Suppressor macrophage treated with lipopolysaccharide for 4 hours (primary cell): ENCODE data around the gene AMZ2.
A peak's percentile ranks its signal among the peaks of the same experiment; 100 is the strongest.
"Not testable (repeated sequence)": the region's sequence is repeated elsewhere in the genome, so short reads cannot be mapped to it uniquely, and the experiment has no call there.

Experiments
- DNase-seq: peaks from one replicate; pipeline ENCODE4 v3.0.0-alpha.2; 2020

The AMZ2 gene

DNA sequence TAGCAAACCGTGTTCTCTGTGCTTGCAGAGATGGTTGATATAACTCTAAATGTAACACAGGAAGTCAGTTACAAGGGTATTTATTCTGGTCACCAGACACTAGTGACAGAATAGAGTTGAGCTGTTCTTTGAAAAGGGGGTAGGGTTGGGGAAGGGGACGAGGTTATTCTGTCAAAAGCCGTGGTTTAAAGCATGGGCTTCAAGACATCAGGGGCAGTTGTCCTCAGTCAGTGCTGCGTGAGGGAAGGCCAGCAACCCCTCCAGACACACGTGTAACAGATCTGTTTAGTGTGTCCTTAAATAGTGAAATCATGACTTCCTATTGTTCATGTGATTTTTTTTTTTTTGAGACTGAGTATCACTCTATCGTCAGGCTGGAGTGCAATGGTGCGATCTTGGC, 5.6 kb downstream of the AMZ2 start:
- DNase-seq: not testable (repeated sequence)

DNA sequence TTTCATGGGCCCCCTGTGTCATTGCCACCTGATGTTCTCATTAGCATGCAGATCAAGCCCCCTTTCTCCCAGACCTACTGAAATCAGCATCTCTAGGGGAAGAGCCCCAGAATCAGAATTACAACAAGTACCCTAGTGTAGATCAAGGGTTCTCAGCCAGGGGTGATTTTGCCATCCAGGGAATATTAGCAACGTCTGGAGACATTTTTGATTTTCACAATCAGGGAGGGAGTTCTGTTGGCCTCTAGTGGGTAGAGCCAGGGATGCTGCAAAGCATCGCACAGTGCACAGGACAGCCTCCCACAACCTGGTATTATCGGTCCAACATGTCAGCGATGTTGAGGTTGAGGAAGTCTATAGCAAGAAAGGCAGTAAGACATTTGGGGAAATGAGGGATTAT, 7.3 kb downstream of the AMZ2 start:
- no peak for DNase-seq

DNA sequence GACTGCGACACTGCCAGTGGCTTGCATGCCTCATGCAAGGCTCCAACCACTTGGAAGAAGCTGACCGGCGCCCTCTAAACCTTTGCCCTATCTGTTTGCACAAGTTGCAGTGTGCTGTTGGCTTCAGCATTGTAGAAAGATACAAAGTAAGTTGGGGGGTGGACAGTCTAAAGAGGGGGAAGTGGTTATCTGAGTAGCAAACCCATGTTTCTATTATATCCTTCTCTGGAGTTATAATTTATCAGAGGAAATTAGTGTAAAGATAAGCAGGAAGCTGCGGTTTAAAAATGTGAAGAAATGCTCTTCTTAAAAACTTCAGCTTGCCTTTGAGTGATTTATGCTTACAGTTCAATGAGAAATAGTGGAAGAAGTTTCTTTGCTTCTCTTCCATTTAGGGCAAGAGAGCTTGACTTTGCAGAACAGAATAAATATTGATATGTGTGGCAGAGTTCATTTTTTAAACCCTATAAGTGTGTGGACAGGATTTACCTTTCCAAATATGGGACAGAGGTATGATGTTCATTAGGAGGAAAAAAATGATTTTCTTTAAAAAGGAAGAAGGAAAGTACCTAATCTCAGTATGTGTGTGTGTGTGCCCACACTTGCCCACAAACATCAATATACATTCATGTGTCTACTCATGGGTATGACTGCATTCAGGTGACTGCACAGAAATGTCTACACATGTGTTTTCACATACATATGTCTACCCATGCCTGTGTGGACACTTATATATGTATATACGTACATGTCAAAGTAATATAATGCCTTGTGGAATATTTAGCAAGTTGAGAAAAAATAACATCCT, 8.1 kb downstream of the AMZ2 start:
- DNase-seq: no peak

DNA sequence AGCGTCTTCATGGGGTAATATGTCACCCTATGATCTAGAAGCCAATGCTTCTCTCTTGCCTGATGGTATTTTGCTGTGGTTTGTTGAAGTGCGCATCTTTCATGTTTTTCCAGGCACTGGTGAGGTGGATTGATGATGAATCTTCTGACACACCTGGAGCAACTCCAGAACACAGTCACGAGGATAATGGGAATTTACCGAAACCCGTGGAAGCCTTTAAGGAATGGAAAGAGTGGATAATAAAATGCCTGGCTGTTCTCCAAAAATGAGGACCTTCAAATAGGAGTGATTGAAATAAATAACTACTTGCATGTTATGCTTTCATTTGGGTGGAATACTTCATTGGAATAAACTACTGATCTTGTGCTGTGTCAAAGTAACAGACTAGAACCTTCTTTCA, 8.9 kb downstream of the AMZ2 start:
- DNase-seq: not testable (repeated sequence)

DNA sequence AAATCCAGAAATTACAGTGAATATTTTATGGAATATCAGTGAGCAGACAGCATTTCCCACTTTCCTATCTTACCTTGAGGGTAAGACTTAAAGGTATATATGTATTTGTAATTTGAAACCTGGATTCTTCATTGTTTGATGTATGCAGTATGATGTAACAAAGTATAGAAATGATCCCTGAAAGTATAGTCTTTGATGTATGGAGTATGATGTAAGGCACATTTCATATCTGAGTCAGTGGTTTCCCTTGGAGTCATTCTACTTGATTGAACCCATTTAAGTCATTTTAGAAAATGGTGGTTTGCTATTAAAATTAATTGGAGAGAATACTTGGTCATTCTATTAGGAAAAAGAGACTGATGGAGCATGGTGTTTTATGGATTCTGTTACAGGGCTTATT, 10.1 kb downstream of the AMZ2 start:
- DNase-seq: no peak

DNA sequence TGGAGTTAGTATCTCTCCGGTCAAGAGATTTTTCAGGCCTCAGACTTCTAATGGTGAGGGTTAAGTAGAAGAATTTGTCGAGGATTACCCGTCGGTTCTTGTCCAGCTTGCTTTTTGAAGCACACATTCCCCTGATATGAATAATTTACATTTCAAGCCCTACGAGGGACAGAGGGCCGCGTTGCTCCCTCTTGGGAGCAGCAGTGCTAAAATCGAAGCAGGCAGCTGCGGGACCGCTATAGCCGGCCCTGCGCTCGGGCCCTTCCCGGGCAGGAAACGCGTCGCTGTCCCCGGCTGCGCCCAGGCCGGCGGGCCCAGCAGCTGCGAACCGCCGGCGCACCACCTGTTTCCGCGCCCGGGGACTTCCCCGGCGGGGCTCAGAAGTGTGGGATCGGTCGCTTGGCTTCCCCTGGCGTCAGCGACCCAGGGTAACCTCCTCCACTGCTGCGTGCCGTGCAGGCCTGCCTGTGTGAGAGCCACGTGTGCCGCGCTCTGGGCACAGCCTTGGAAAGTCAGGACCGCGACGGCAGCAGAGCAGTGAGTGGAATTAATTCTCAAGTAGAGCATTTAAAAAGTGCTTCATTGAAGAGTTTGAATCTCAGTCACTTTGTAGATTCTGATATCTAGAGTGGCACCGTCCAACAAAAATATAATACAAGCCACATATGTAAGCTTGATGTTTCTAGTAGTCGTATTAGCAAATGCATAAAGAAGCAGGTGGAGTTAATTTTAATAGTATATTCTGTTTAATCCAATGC, 11.2 kb downstream of the AMZ2 start:
- DNase-seq: peak; percentile 73

DNA sequence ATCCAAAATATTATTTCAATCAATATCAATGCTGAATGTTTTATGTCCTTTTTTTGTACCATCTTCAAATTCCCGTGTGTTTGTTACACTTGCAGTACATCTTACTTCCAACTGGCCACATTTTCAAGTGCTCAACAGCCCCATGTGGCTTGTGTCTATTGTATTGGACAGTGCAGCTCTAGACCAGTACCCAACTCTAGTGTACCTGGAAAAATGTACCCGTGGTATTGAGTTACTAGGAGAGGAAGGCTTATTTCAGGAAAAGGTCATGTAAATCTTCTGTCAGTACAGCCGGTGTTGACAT, 11.8 kb downstream of the AMZ2 start:
- DNase-seq: not testable (repeated sequence)

DNA sequence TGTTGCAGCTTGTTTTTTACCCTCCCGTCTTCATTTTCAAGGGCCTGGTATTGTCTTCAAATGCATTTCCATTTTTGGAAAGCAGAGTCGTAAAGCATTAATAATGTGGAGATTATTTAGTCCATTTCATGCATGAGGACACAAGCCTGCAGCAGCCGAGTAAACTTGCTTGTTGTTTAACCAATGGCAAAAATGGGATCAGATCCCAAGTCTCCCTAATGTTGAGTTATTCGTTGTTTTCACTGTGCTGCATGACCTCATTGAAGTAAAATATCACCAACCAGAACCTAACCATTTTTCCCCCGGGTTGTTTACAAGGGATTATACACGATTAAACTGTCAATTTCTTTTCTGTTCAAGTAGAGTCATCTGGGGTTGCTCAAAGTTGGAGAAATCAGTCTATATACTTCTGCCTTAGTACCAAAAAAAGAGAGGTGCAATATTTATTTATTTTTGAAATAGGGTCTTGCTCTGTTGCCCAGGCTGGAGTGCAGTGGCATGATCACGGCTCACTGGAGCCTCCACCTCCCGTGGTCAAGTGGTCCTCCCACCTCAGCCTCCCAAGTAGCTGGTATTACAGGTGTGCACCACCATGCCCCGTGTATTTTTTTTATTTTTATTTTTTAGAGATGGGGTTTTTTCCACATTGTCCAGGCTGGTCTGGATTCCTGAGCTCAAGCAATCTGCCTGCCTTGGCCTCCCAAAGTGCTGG, 12.4 kb downstream of the AMZ2 start:
- no peak for DNase-seq

DNA sequence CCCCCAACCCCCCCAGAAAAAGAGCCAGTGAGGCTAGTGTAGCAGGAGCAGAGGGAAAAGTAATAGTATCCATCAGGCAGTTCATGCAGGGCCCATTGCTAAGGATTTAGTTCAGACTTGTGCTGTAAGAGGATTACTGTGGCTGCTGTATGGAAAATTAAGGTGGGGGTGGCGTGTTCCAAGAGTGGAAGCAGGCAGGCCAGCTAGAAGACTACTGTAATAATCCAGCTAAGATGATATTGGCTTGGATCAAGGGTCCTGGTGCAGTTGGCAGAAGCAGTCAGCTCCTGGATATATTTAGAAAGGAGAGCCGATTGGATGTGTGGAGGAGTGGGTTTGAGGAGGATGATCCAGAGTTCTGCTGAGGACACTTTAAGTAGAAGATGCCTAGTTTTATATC, 14.6 kb downstream of the AMZ2 start:
- not testable (repeated sequence) for DNase-seq

DNA sequence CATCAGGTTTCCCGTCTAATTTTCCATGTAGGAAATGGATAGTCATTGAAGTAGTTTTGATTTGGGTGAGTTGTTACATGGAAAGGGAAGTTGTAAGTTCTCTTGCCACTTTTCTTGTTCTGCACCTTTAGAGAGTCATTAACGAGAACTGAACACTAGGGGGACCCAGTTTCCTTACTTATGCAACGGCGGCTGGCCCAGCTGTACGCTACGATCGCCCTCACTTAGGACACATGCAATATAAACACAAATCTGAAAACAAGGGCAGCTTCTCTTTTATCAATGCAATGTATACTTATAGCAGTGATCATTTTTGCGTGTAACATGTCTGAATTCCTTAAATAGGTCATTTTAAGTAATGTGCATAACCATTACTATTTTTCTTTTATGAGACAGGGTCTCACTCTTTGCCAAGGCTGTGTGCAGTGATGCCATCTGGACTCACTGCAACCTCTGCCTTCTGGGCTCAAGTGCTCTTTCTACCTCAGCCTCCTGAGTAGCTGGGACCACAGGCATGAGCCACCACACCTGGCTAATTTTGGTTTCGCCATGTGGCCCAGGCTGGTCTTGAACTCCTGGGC, 15.3 kb downstream of the AMZ2 start:
- peak; percentile 67 for DNase-seq

DNA sequence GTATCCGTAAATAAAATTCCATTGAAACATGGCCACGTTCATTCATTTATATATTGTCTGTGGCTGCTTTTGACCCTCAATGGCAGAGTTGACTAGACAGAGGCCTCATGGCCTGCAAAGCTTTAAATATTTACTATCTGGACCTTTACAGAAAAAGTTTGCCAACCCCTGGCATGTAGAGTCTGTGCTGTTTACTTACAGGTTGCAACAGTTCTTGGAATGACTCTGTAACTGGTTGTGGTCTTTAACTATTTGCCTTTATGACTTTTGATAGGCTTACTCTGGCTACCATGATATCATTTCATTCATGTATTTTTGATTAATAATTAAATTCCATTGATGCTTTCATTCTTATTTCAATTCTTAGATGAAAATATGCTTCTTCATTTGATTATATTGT, 18.0 kb downstream of the AMZ2 start:
- DNase-seq: not testable (repeated sequence)

DNA sequence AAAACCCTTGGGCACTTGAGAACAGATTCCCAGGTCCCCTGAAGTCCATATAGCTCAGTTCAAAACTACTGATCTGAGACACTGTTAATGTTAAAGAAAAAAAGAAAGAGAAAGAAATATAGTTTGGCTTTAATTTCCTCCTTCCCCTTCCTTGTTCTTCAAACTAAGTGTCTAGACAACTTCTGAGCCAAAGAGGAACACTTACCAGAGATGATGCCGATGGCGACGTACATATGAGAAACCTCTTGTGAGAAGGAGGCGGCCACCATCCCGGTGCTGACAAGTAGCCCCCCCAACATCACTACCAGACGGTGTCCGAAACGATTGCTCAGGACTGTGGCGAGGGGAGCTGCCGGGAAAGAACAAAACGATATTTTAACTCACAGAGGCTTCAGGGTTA, 25.9 kb downstream of the AMZ2 start:
- peak; percentile 46 for DNase-seq

DNA sequence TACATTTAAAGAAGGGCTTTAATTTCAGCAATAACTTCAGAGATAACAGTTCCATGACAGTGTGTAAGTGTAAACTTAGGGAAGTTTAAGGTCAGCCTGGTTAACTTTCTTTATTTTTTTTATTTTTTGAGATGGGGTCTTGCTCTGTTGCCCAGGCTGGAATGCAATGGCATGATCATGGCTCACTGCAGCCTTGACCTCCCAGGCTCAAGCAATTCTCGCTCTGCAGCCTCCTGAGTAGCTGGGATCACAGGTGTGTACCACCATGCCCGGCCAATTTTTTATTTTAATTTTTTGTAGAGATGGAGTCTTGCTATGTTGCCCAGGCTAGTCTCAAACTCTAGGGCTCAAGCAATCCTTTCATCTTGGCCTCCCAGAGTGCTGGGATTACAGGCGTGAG, 28.5 kb downstream of the AMZ2 start:
- DNase-seq: not testable (repeated sequence)

DNA sequence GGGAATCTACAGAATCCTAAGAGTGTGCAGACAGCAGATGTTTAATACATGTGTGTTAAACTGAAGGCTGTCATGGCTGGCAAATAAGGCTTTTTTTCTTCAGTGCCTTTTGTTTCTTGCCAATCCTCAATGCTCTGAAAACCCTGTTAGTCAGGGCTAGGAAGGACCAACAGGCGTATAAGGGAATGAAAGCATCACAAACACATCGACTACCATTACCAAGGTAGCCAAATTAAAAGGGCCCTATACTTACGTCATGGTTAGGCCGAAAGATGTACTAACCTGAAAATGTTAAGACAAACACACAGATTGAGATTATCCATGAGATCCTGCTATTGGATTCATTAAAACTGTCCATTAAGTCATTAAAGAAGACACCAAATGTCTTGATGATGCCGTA, 30.0 kb downstream of the AMZ2 start:
- DNase-seq: no peak

DNA sequence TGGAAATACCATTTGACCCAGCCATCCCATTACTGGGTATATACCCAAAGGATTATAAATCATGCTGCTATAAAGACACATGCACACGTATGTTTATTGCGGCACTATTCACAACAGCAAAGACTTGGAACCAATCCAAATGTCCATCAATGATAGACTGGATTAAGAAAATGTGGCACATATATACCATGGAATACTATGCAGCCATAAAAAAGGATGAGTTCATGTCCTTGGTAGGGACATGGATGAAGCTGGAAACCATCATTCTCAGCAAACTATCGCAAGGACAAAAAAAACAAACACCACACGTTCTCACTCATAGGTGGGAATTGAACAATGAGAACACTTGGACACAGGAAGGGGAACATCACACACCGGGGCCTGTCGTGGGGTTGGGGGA, 34.1 kb downstream of the AMZ2 start:
- DNase-seq: not testable (repeated sequence)

DNA sequence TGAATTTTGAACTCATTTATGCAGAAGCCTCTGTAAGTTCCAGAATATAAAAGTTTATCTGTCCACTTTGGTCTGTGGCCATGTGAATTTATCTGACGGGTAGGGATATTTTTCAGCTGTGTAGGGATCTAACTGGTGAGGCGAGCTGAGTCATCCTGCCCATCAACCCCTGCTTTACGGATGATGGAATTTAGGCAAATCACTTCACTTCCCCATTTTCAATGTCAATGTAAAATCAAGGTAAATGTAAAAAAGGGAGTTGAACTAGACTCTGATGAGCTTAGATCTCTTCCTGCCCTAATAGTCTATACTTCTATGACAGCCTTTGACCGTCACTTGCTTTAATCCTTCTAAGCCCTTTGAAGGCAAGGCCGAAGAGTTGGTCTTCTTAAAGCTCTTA, 40.5 kb downstream of the AMZ2 start:
- peak; percentile 86 for DNase-seq

DNA sequence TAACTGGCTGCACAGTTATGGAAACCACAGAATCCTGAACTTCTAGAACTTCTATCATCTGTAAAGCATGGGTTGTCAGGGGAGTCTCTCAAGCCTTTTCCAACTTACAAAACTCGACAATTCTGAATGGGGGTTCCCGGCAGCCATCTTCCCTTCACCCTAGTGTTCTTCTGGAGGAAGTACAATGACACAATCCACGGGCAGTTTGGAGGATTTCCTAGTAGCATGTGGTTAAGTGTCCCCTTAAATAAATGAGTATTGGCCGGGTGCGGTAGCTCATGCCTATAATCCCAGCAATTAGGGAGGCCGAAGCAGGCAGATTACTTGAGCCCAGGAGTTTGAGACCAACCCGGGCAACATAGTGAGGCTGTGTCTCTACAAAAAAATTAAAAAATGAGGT, 41.0 kb downstream of the AMZ2 start:
- peak; percentile 82 for DNase-seq

DNA sequence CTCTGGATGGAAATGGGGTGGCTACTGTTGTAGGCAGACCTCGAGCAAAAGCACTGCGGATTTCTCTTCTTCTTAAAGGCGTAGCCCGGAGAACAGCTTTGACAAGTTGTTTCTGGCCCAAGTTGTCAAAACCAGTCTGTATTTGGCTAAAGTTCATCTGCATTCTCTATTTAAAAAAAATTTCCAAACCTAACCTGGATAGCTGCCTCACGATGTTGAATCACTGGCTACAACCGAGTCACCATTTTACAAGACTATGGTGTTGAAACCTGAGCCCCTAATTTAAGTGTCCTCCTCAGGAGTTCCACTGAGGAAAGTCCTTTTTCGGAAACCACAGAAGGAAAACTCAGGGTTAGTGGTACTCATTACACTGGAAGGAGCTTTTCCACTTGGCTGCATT, 41.6 kb downstream of the AMZ2 start:
- DNase-seq: peak; percentile 32

DNA sequence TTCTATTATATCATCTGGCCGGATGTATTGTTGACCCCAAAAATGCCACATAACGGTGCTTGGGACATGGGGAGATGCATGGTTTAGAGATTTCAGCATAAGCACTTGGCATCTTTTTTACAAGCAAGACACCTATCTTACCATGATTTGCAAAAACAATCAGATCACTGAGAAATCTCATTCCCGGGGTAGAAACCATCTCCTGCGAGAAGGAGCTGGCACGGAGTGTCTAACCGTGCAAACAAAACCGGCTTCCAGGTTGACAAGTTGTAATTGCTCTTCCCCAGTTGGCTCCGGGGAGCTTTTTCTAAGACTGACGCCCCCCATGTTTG, 42.1 kb downstream of the AMZ2 start:
- DNase-seq: peak; percentile 14

DNA sequence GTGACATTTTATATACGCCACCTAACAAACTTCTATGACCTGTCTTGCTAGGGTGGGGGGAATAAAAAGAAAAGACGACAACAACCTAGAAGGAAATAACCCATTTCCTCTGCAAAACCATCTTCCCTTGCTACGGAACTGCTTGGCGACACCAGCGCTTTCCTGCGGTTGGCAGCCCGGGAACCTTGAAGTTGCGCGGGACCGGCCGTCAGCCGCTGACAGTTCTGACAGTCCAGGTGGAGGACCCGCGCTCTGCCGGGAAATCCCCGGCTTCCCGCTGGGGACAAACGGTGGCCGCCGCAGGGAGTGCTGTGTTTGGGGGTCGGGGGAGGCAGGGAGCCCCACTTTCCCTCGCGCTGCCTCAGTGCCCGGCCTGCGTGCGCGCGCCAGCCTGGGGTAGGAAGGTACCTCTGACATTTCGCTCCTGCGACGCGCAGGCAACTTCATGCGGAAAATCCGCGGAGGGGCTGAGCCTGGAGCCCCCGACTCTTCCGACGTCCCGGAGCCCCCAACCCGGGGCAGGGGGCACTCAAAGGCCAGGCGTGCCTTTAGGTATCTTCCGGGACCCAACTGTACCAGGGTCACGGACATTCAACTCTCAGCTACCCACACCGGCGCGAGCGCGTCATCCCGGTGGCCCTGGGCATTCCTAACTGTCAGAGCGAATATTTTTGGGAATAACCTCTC, 42.6 kb downstream of the AMZ2 start:
- peak; percentile 54 for DNase-seq

DNA sequence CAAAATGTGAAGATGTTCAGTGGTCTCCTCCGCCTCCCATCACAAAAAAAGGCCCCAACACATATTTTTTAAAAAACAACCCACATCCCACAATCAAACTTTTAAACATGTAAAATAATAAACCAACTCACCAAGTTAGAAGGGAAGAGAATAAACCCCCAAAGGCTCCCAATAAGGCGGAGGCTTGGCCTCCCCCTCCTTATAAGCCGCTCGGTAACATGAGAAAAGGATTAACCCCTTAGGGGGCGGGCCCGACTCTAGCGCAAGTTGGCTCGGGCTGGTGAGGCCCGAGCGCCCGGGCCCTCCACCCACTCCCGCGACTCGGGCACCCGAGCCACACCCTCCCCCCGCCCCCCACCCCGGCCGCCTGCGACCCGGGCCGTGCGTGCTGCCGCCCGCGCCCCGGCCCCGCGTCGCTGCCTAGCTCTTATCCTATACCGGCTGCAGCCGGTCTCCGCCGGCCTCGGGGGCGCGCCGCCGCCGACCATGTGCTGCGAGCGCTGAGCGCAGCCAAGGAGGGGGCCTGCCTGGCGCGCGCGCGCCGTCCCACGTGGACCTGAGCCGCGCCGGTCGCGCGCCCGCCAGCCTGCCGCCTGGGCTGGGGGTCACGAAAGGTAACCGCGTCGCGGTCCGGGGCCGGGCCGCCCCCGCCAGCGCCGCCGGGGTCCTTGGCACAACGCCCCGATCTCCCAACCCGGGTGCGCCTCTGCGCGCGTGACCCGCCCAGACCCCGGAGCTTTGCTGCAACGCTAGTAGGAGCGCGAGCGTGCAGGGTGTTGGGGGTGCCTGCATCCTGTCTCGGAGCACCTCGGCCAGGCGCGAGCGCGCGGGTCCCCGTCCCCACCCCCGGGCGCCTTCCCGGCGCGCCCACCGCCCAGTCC, 43.4 kb downstream of the AMZ2 start, which contains the start of the genes ARSG and SLC16A6:
TSS of gene ARSG (plus strand) at position 541 of the 881 bp plus-strand sequence. CDS start 15,999 bp downstream, outside the sequence.
TSS of gene SLC16A6 (minus strand) at position 173 of the 881 bp plus-strand sequence. CDS start 12,807 bp downstream, outside the sequence.
- DNase-seq: peak; percentile 69
